GM23338 (cell line): ENCODE data around the gene EHD3. TPM values are rescaled to one million over a fixed set of nuclear protein-coding genes. Genes with fewer than 3 reads are reported as not detected.

Source experiments
- ATAC-seq: fragments of 200-7000 bp; cut with Tn5 transposase; 3 replicates; pipeline ENCODE4 v1.9.1; 2020
- DNase-seq: peaks from one replicate; pipeline ENCODE4 v3.0.0-alpha.2; 2015; ENCODE audit warnings: low spot score
- H2AFZ ChIP-seq: fragments of 200-600 bp; sonication (generic); 2 replicates; pipeline ENCODE4 v1.8.0; 2016; ENCODE audit warnings: antibody characterized with exemption, mild to moderate bottlenecking, moderate library complexity
- H3F3A ChIP-seq: fragments of 200-600 bp; sonication (generic); replicated peaks from 2 replicates; pipeline ENCODE4 v1.8.0; 2017; ENCODE audit warnings: antibody characterized with exemption, mixed run types, low read depth
- H3K27ac ChIP-seq: fragments of 200-600 bp; sonication (generic); 2 replicates; pipeline ENCODE4 v1.6.1; 2016; ENCODE audit warnings: low read depth
- H3K27me3 ChIP-seq: fragments of 200-600 bp; sonication (generic); 2 replicates; pipeline ENCODE4 v1.8.0; 2016; ENCODE audit warnings: mild to moderate bottlenecking, mixed run types, moderate library complexity; ENCODE audit not compliant: insufficient read depth
- H3K36me3 ChIP-seq: fragments of 200-600 bp; sonication (generic); 2 replicates; pipeline ENCODE4 v1.8.0; 2016; ENCODE audit warnings: mild to moderate bottlenecking; ENCODE audit not compliant: insufficient read depth
- H3K4me1 ChIP-seq: fragments of 200-600 bp; sonication (generic); 2 replicates; pipeline ENCODE4 v1.8.0; 2016; ENCODE audit warnings: mild to moderate bottlenecking, moderate library complexity; ENCODE audit not compliant: insufficient read depth
- H3K4me2 ChIP-seq: fragments of 200-600 bp; sonication (generic); 2 replicates; pipeline ENCODE4 v1.7.1; 2017; ENCODE audit warnings: mixed run types
- H3K4me3 ChIP-seq: fragments of 200-600 bp; sonication (generic); 2 replicates; pipeline ENCODE4 v1.6.1; 2016; ENCODE audit warnings: mixed run types
- H3K79me2 ChIP-seq: fragments of 200-600 bp; sonication (generic); replicated peaks from 2 replicates; pipeline ENCODE4 v1.8.0; 2017; ENCODE audit warnings: mild to moderate bottlenecking; ENCODE audit not compliant: insufficient read depth
- H3K9me2 ChIP-seq: fragments of 200-600 bp; sonication (generic); 2 replicates; pipeline ENCODE4 v1.8.0; 2017; ENCODE audit not compliant: insufficient read depth
- H4K20me1 ChIP-seq: fragments of 200-600 bp; sonication (generic); replicated peaks from 2 replicates; pipeline ENCODE4 v1.8.0; 2017; ENCODE audit warnings: mild to moderate bottlenecking; ENCODE audit not compliant: insufficient read depth
- H3K27ac Mint-ChIP-seq: 2 replicates; pipeline ENCODE4 v1.8.0; 2020; ENCODE audit warnings: inconsistent platforms, mild to moderate bottlenecking, moderate library complexity, mixed read lengths
- H3K27me3 Mint-ChIP-seq: 3 replicates; pipeline ENCODE4 v1.8.0; 2022; ENCODE audit warnings: low read depth, mild to moderate bottlenecking, moderate library complexity, mixed read lengths, inconsistent platforms; ENCODE audit not compliant: insufficient read depth, poor library complexity
- H3K36me3 Mint-ChIP-seq: 3 replicates; pipeline ENCODE4 v1.8.0; 2021; ENCODE audit warnings: low read depth, mild to moderate bottlenecking, inconsistent platforms, moderate library complexity, mixed read lengths
- H3K4me1 Mint-ChIP-seq: 3 replicates; pipeline ENCODE4 v1.8.0; 2020; ENCODE audit warnings: mild to moderate bottlenecking, inconsistent platforms, mixed read lengths
- H3K4me3 Mint-ChIP-seq: 3 replicates; pipeline ENCODE4 v1.8.0; 2021; ENCODE audit warnings: moderate library complexity, mild to moderate bottlenecking, inconsistent platforms, mixed read lengths
- H3K9me3 Mint-ChIP-seq: 3 replicates; pipeline ENCODE4 v1.8.0; 2020; ENCODE audit warnings: moderate library complexity, mild to moderate bottlenecking, inconsistent platforms, mixed read lengths
- CREB1 ChIP-seq: fragments of 250-450 bp; sonication (Bioruptor Pico); IDR thresholded peaks from 2 replicates; pipeline ENCODE4 v1.5.0; 2020; ENCODE audit warnings: low read depth, mild to moderate bottlenecking, moderate library complexity
- EZH2 ChIP-seq: fragments of 200-600 bp; sonication (generic); IDR thresholded peaks from one replicate; pipeline ENCODE4 v1.8.0; 2017; ENCODE audit warnings: antibody characterized with exemption, mild to moderate bottlenecking, low read depth; ENCODE audit not compliant: unreplicated experiment
- EZH2phosphoT487 ChIP-seq: fragments of 200-600 bp; sonication (generic); IDR thresholded peaks from one replicate; pipeline ENCODE4 v1.8.1; 2018; ENCODE audit warnings: antibody characterized with exemption; ENCODE audit not compliant: unreplicated experiment
- POLR2AphosphoS5 ChIP-seq: IDR thresholded peaks from 2 replicates; pipeline ENCODE4 v1.6.1; 2016; ENCODE audit warnings: antibody characterized with exemption, low read depth
- ZNF114 ChIP-seq: fragments of 250-450 bp; sonication (Bioruptor Pico); IDR thresholded peaks from 2 replicates; pipeline ENCODE4 v1.5.0; 2020; ENCODE audit warnings: mild to moderate bottlenecking, moderate library complexity
- polyA plus RNA-seq: library from polyadenylated mRNA; unstranded; fragments of >200 nt; fragmentation: Nextera tagmentation; extraction: Ambion mirVana; gene quantifications from 2 replicates; pipeline ENCODE4 v1.2.1, GENCODE V29; 2016
- total RNA-seq: library from RNA; depleted of rRNA; stranded (reverse); fragments of >200 nt; shearing (Covaris generic); gene quantifications from 2 replicates; pipeline ENCODE4 v1.2.3, GENCODE V29; 2014
- TF ChIP-seq, protein P1 (sequence below): IDR thresholded peaks from one replicate; pipeline ENCODE4 v1.6.1; 2018; ENCODE audit warnings: antibody characterized with exemption; ENCODE audit not compliant: unreplicated experiment
- TF ChIP-seq, protein P2 (sequence below): fragments of 250-450 bp; sonication (Bioruptor Pico); IDR thresholded peaks from 2 replicates; pipeline ENCODE4 v1.5.0; 2020; ENCODE audit warnings: mild to moderate bottlenecking, moderate library complexity

The EHD3 gene
- total and polyA plus RNA-seq, 2 experiments from 2014 or later, result 3.3 to 12.6 TPM

DNA sequence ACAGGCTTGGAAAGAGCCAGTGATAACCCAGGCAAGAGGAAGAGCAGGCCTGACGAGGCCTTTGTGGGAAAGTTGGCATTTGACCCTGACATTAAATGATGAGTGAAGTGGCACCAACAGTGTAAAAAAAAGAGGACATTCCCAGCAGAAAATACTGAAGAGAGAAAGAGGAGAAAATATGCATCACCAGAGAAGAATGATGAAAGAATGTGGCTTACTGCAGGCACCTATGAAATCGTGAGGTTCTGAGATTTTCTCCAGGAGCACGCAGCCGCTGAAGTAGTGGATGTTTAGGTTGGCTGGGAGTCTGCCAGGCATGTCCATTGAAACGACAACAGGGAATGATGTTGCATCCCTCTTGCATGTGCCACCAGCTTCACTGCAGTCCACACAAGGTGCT, 13.8 kb downstream of the EHD3 start:
- peaks cover 3% of the 10 kb centered on the region; the same call in 2 of the 3 replicates for H3K36me3 Mint-ChIP-seq
- ATAC-seq (no peak), DNase-seq (no peak)
- Histone ChIP-seq H3K27me3 (no peaks in the 10 kb centered on the region), H3K4me2 (no peak overlapping the region), H3K9me2 (no peaks in the 10 kb centered on the region), H2AFZ (no peak overlapping the region), H3F3A (no peaks in the 10 kb centered on the region), H4K20me1 (no peaks in the 10 kb centered on the region), H3K36me3 (no peaks in the 10 kb centered on the region), H3K4me3 (no peak overlapping the region), H3K4me1 (no peaks in the 10 kb centered on the region; the same call in 1 of the 2 replicates), H3K27ac (no peak overlapping the region), H3K79me2 (no peaks in the 10 kb centered on the region)
- H3K9me3 Mint-ChIP-seq, result no peaks in the 10 kb centered on the region
- H3K27me3 Mint-ChIP-seq, result peaks cover 8% of the 10 kb centered on the region
- H3K4me1 Mint-ChIP-seq, result peaks cover 8% of the 10 kb centered on the region
- TF ChIP-seq, protein P1, sequence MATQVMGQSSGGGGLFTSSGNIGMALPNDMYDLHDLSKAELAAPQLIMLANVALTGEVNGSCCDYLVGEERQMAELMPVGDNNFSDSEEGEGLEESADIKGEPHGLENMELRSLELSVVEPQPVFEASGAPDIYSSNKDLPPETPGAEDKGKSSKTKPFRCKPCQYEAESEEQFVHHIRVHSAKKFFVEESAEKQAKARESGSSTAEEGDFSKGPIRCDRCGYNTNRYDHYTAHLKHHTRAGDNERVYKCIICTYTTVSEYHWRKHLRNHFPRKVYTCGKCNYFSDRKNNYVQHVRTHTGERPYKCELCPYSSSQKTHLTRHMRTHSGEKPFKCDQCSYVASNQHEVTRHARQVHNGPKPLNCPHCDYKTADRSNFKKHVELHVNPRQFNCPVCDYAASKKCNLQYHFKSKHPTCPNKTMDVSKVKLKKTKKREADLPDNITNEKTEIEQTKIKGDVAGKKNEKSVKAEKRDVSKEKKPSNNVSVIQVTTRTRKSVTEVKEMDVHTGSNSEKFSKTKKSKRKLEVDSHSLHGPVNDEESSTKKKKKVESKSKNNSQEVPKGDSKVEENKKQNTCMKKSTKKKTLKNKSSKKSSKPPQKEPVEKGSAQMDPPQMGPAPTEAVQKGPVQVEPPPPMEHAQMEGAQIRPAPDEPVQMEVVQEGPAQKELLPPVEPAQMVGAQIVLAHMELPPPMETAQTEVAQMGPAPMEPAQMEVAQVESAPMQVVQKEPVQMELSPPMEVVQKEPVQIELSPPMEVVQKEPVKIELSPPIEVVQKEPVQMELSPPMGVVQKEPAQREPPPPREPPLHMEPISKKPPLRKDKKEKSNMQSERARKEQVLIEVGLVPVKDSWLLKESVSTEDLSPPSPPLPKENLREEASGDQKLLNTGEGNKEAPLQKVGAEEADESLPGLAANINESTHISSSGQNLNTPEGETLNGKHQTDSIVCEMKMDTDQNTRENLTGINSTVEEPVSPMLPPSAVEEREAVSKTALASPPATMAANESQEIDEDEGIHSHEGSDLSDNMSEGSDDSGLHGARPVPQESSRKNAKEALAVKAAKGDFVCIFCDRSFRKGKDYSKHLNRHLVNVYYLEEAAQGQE, result no peak
- no peak overlapping the region for H3K27ac Mint-ChIP-seq
- no peak overlapping the region for H3K4me3 Mint-ChIP-seq

DNA sequence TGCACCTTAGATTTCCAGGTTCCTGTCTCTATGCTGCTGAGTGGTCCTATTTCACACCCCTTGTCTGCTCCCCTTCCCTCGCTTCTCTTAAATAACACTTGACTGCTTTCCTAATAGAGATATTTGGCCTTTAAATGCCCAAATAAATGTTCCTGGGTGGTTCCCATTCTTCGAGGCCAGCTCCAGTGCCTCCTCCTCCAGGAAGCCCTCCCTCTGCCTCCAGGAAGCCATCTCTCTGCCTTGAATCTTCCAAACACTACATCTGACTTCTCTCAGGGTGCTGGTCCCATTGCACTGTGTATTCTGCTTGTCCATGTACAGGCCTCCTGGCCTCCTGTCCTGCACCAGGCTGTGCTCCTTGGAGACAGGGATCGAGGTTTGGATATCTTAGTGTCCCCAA, 14.2 kb downstream of the EHD3 start:
- no peaks in the 10 kb centered on the region for H3K9me2 ChIP-seq
- H4K20me1 ChIP-seq, result no peaks in the 10 kb centered on the region
- H3K4me2 ChIP-seq, result no peak overlapping the region
- H3K4me3 ChIP-seq, result no peak overlapping the region
- no peak overlapping the region for H3K4me3 Mint-ChIP-seq
- peaks cover 9% of the 10 kb centered on the region for H3K27me3 Mint-ChIP-seq
- TF ChIP-seq, protein P2, sequence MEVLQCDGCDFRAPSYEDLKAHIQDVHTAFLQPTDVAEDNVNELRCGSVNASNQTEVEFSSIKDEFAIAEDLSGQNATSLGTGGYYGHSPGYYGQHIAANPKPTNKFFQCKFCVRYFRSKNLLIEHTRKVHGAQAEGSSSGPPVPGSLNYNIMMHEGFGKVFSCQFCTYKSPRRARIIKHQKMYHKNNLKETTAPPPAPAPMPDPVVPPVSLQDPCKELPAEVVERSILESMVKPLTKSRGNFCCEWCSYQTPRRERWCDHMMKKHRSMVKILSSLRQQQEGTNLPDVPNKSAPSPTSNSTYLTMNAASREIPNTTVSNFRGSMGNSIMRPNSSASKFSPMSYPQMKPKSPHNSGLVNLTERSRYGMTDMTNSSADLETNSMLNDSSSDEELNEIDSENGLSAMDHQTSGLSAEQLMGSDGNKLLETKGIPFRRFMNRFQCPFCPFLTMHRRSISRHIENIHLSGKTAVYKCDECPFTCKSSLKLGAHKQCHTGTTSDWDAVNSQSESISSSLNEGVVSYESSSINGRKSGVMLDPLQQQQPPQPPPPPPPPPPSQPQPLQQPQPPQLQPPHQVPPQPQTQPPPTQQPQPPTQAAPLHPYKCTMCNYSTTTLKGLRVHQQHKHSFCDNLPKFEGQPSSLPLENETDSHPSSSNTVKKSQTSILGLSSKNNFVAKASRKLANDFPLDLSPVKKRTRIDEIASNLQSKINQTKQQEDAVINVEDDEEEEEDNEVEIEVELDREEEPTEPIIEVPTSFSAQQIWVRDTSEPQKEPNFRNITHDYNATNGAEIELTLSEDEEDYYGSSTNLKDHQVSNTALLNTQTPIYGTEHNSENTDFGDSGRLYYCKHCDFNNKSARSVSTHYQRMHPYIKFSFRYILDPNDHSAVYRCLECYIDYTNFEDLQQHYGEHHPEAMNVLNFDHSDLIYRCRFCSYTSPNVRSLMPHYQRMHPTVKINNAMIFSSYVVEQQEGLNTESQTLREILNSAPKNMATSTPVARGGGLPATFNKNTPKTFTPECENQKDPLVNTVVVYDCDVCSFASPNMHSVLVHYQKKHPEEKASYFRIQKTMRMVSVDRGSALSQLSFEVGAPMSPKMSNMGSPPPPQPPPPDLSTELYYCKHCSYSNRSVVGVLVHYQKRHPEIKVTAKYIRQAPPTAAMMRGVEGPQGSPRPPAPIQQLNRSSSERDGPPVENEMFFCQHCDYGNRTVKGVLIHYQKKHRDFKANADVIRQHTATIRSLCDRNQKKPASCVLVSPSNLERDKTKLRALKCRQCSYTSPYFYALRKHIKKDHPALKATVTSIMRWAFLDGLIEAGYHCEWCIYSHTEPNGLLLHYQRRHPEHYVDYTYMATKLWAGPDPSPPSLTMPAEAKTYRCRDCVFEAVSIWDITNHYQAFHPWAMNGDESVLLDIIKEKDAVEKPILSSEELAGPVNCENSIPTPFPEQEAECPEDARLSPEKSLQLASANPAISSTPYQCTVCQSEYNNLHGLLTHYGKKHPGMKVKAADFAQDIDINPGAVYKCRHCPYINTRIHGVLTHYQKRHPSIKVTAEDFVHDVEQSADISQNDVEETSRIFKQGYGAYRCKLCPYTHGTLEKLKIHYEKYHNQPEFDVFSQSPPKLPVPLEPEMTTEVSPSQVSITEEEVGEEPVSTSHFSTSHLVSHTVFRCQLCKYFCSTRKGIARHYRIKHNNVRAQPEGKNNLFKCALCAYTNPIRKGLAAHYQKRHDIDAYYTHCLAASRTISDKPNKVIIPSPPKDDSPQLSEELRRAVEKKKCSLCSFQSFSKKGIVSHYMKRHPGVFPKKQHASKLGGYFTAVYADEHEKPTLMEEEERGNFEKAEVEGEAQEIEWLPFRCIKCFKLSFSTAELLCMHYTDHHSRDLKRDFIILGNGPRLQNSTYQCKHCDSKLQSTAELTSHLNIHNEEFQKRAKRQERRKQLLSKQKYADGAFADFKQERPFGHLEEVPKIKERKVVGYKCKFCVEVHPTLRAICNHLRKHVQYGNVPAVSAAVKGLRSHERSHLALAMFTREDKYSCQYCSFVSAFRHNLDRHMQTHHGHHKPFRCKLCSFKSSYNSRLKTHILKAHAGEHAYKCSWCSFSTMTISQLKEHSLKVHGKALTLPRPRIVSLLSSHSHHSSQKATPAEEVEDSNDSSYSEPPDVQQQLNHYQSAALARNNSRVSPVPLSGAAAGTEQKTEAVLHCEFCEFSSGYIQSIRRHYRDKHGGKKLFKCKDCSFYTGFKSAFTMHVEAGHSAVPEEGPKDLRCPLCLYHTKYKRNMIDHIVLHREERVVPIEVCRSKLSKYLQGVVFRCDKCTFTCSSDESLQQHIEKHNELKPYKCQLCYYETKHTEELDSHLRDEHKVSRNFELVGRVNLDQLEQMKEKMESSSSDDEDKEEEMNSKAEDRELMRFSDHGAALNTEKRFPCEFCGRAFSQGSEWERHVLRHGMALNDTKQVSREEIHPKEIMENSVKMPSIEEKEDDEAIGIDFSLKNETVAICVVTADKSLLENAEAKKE, result no peak
- TF ChIP-seq EZH2phosphoT487 (no peak), EZH2 (no peak), CREB1 (CRISPR knock-in tag) (no peak), POLR2AphosphoS5 (no peak), ZNF114 (CRISPR knock-in tag) (no peak)
- H3K36me3 Mint-ChIP-seq, result peaks cover 3% of the 10 kb centered on the region; the same call in 2 of the 3 replicates
- H3K4me1 Mint-ChIP-seq, result peaks cover 10% of the 10 kb centered on the region
- DNase-seq (no peak), ATAC-seq (no peak)
- H3K27ac ChIP-seq, result no peak overlapping the region
- H3K4me1 ChIP-seq, result no peaks in the 10 kb centered on the region; the same call in 1 of the 2 replicates
- H3K79me2 ChIP-seq, result no peaks in the 10 kb centered on the region
- no peak overlapping the region for H2AFZ ChIP-seq
- H3K27ac Mint-ChIP-seq, result no peak overlapping the region
- no peaks in the 10 kb centered on the region for H3K27me3 ChIP-seq
- H3K9me3 Mint-ChIP-seq, result no peaks in the 10 kb centered on the region
- no peaks in the 10 kb centered on the region for H3K36me3 ChIP-seq
- H3F3A ChIP-seq, result no peaks in the 10 kb centered on the region
